ENCODE data around the gene SAMD9L. TPM values are rescaled to one million over a fixed set of nuclear protein-coding genes. Genes with fewer than 3 reads are reported as not detected.

The SAMD9L gene
- total and polyA plus RNA-seq, 2 donors (not counting 1 experiment from before 2014, with no cell fraction given): 20.2 to 45.8 TPM

- TF ChIP-seq CTCF (IDR thresholded peaks at IDR 0.05) (no peak), EZH2 (IDR thresholded peaks at IDR 0.05; ENCODE audit: borderline replicate concordance, insufficient read depth, low read depth, low read length, poor library complexity, severe bottlenecking) (no peak)
- no peak overlapping the region for H3K4me2 ChIP-seq (replicated peaks; ENCODE audit: low read depth, low read length, poor library complexity, severe bottlenecking)
- no peak overlapping the region for H3K4me3 ChIP-seq (ENCODE audit: control extremely low read depth in 1 of 5, extremely low read depth in 1 of 5, insufficient read depth in 1 of 5, low read depth in 2 of 5, low read length in 4 of 5)
- H3K36me3 ChIP-seq (replicated peaks in 1 of 2; ENCODE audit: control extremely low read depth in 1 of 2, control insufficient read depth in 1 of 2, extremely low read depth in 1 of 2, insufficient read depth in 2 of 2, low read length in 1 of 2): no peaks in the 10 kb centered on the region
- H3K27ac ChIP-seq (ENCODE audit: low read length in 2 of 2): no peak overlapping the region
- H4K20me1 ChIP-seq (ENCODE audit: control insufficient read depth, insufficient read depth, low read length, poor library complexity, severe bottlenecking): no peaks in the 10 kb centered on the region
- ChIA-PET POLR2A (interaction anchor here (0.6 kb wide), 1 partner anchor 31 kb away, joined by 3 read pairs; no protein-coding TSS in a partner anchor), CTCF (no interaction called here)
- H3K27ac Mint-ChIP-seq: no peak overlapping the region
- DNase-seq (no peak), ATAC-seq (ENCODE audit: low read depth) (no peak)
- H3K79me2 ChIP-seq (ENCODE audit: control insufficient read depth, insufficient read depth, low read length): no peaks in the 10 kb centered on the region
- peaks cover 19% of the 10 kb centered on the region for H3K27me3 Mint-ChIP-seq
- no peak overlapping the region for H3K9ac ChIP-seq (ENCODE audit: low read length)
- H3K9me3 Mint-ChIP-seq (ENCODE audit: insufficient read depth): peaks cover 9% of the 10 kb centered on the region
- H3K4me1 ChIP-seq (ENCODE audit: control insufficient read depth in 2 of 2, insufficient read depth in 2 of 2, low read length in 2 of 2): no peaks in the 10 kb centered on the region
- H3K4me3 Mint-ChIP-seq: no peak overlapping the region
- H2AFZ ChIP-seq (ENCODE audit: insufficient read depth, low read depth, low read length, poor library complexity, severe bottlenecking): no peak overlapping the region
- H3K4me1 Mint-ChIP-seq: no peaks in the 10 kb centered on the region
- intact Hi-C loops (cut with micrococcal nuclease): no loop called here
- H3K27me3 ChIP-seq (replicated peaks in 1 of 4; ENCODE audit: control extremely low read depth in 1 of 4, control insufficient read depth in 3 of 4, insufficient read depth in 4 of 4, low read length in 3 of 4): peaks cover 0 to 7% (median 4%) of the 10 kb centered on the region in 4 experiments
- WGBS (ENCODE audit: insufficient coverage): 100% methylated on average over 2 of the region's 2 CpGs
- peaks cover 6 to 18% (median 8%) of the 10 kb centered on the region in 3 donors for H3K9me3 ChIP-seq (ENCODE audit: control extremely low read depth in 1 of 3, control insufficient read depth in 2 of 3, insufficient read depth in 1 of 3, low read length in 2 of 3)
These were observed 27.0 kb upstream of the SAMD9L start for GRCh38 chr7:93175219-93175618.

GRCh38 chr7:93172683-93173082 lies 24.5 kb upstream of the SAMD9L start:
- Histone ChIP-seq H3K27ac (ENCODE audit: low read length in 2 of 2) (no peak overlapping the region), H3K4me3 (ENCODE audit: control extremely low read depth in 1 of 5, extremely low read depth in 1 of 5, insufficient read depth in 1 of 5, low read depth in 2 of 5, low read length in 4 of 5) (no peak overlapping the region), H3K9me3 (ENCODE audit: control extremely low read depth in 1 of 3, control insufficient read depth in 2 of 3, insufficient read depth in 1 of 3, low read length in 2 of 3) (peaks cover 6 to 18% (median 14%) of the 10 kb centered on the region in 3 donors), H2AFZ (ENCODE audit: insufficient read depth, low read depth, low read length, poor library complexity, severe bottlenecking) (no peak overlapping the region), H3K36me3 (replicated peaks in 1 of 2; ENCODE audit: control extremely low read depth in 1 of 2, control insufficient read depth in 1 of 2, extremely low read depth in 1 of 2, insufficient read depth in 2 of 2, low read length in 1 of 2) (no peaks in the 10 kb centered on the region), H4K20me1 (ENCODE audit: control insufficient read depth, insufficient read depth, low read length, poor library complexity, severe bottlenecking) (no peaks in the 10 kb centered on the region), H3K79me2 (ENCODE audit: control insufficient read depth, insufficient read depth, low read length) (no peaks in the 10 kb centered on the region), H3K27me3 (replicated peaks in 1 of 4; ENCODE audit: control extremely low read depth in 1 of 4, control insufficient read depth in 3 of 4, insufficient read depth in 4 of 4, low read length in 3 of 4) (peaks cover 0 to 7% (median 4%) of the 10 kb centered on the region in 4 experiments), H3K4me1 (ENCODE audit: control insufficient read depth in 2 of 2, insufficient read depth in 2 of 2, low read length in 2 of 2) (no peaks in the 10 kb centered on the region), H3K4me2 (replicated peaks; ENCODE audit: low read depth, low read length, poor library complexity, severe bottlenecking) (no peak overlapping the region), H3K9ac (ENCODE audit: low read length) (no peak overlapping the region)
- H3K4me1 Mint-ChIP-seq: no peaks in the 10 kb centered on the region
- TF ChIP-seq EZH2 (IDR thresholded peaks at IDR 0.05; ENCODE audit: borderline replicate concordance, insufficient read depth, low read depth, low read length, poor library complexity, severe bottlenecking) (no peak), CTCF (IDR thresholded peaks at IDR 0.05) (no peak)
- ChIA-PET CTCF (interaction anchor here (0.6 kb wide), 1 partner anchor 829 kb away, joined by 4 read pairs; no protein-coding TSS in a partner anchor), POLR2A (no interaction called here)
- H3K27ac Mint-ChIP-seq: no peak overlapping the region
- H3K27me3 Mint-ChIP-seq: peaks cover 19% of the 10 kb centered on the region
- DNase-seq: no peak
- WGBS (ENCODE audit: insufficient coverage): no CpG with 5 or more reads among the region's 2 CpGs
- intact Hi-C loops (cut with micrococcal nuclease): no loop called here
- H3K4me3 Mint-ChIP-seq: no peak overlapping the region
- ATAC-seq (ENCODE audit: low read depth): no peak
- H3K9me3 Mint-ChIP-seq (ENCODE audit: insufficient read depth): peaks cover 11% of the 10 kb centered on the region
